Left renal cortex interstitium (tissue), 4 donors: ENCODE measurements around the gene BATF. TPM values are rescaled to one million over a fixed set of nuclear protein-coding genes. Genes with fewer than 3 reads are reported as not detected.

ENCODE experiments used
- DNase-seq, 4 donors: peaks; one replicate each; pipeline ENCODE4 v3.0.0-alpha.2; 2013; ENCODE audit warnings: low read depth in 4 of 4, low spot score in 2 of 4, missing footprints in 1 of 4
- polyA plus RNA-seq, 4 donors: library from polyadenylated mRNA; unstranded; fragments of 120-200 nt; gene quantifications; one replicate each; pipeline ENCODE4 v1.2.1, GENCODE V29; 2013; ENCODE audit not compliant: insufficient read length in 4 of 4

The BATF gene
- polyA plus RNA-seq, 4 donors, result 0.28 to 0.86 (median 0.71) TPM

- DNase-seq, result no peak
These were observed 9.5 kb downstream of the BATF start for GRCh38 chr14:75531660-75532317.

DNA sequence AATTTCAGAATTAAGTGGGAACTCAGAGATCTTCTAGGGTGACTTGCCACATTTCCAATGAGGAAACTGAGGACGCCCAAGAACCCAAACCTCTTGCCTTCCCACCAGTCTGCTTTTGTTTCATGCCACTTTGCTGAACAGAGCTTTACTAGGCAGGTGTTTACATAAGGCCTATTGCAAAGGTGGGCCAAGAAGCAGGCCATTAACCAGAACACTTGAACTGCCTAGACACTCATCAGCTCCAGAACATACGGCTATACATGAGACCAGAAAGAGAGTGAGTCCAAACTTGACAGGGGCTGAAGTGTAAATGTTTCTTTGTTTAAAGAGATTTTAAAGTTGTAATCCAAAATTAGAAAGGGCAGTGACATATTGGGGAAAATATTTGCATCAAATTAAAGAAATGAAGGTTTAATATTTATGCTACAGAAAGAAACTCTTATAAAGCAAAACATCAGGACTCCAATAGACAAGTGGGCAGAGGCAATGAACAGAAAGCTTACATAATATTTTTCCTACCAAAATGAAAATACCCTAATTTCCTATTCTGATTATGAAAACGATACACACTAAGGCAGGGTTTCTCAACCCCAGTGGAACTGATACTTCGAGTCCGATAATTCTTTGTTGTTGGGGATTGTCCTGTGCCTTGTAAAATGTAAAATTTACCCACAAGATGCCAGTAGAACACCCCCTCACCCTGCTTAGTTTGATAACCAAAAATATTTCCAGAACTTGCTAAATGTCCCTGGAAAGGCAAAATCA lies 11.7 kb downstream of the BATF start:
- DNase-seq, result no peak

- no peak for DNase-seq
These were observed 13.1 kb downstream of the BATF start for GRCh38 chr14:75535164-75535898.

- no peak for DNase-seq
These were observed 14.8 kb downstream of the BATF start for GRCh38 chr14:75537071-75537470.

- no peak for DNase-seq
These were observed 16.9 kb downstream of the BATF start for GRCh38 chr14:75539162-75539560.

DNA sequence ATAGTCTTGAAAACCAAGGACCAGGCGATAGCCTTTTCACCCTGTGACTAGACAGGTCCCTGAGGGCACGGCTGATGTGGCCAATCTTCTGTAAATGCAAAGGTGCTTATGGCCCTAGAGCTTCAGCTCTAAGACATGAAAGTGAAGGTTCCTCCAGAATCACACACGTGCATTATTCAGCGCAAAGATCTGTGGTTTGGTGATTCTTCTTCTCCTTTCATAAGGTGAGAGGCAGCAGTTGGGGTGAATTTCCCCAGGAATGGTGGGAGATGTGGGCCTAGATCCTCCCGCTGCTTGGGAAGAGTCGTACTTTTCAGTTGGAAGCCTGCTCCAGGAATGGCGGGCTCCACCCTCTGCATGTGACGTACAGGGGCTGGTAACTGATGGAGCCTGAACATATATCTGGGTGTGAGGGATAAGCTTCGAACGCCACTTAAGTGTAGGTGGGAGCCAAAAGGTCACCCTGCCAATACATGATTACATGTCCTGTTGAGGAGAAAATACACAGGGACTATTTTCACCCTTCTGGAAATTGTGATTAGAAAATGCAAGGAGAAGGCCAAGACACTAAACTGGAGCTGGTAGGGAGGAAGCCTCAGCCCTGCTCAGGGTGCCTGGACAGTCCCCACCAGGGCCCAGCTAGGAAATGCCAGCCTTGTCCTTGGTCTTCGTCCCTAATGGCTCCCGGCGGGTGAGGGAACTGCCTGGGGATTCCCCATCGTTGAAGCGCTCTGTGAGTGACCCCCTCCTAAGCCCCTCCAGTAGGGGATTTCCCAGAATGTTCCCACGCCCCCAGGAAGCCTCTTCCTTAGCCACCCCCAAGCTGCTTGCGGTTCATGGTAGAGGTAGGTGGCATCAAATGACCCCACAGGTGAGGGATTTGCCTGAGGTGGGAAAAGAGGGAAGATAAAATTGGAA lies 17.6 kb downstream of the BATF start:
- DNase-seq, result no peak

- DNase-seq, result no peak
These were observed 18.2 kb downstream of the BATF start for GRCh38 chr14:75540479-75540851.

- DNase-seq, result peak in 1 of 4 donors; percentile 8
These were observed 20.4 kb downstream of the BATF start for GRCh38 chr14:75542588-75543091.

GRCh38 chr14:75543253-75543652 lies 21.0 kb downstream of the BATF start:
- DNase-seq, result no peak

DNA sequence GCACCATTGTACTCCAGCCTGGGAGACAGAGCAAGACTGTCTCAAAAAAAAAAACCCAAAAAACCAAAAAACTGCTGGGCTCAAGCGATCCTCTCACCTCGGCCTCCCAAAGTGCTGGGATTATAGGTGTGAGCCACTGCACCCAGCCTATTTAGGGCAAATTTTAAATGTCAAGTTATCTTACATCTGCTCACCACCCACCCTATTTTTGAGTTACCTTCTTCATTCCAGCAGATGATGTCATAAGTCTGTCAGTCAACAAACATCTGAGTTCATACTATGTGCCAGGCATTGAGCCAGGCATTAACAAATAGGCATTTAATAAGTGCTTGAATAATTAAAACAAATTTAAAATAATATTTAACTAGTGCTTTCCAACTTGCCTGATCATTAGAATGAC lies 21.5 kb downstream of the BATF start:
- no peak for DNase-seq

GRCh38 chr14:75545907-75546306 lies 23.6 kb downstream of the BATF start:
- DNase-seq, result no peak

DNA sequence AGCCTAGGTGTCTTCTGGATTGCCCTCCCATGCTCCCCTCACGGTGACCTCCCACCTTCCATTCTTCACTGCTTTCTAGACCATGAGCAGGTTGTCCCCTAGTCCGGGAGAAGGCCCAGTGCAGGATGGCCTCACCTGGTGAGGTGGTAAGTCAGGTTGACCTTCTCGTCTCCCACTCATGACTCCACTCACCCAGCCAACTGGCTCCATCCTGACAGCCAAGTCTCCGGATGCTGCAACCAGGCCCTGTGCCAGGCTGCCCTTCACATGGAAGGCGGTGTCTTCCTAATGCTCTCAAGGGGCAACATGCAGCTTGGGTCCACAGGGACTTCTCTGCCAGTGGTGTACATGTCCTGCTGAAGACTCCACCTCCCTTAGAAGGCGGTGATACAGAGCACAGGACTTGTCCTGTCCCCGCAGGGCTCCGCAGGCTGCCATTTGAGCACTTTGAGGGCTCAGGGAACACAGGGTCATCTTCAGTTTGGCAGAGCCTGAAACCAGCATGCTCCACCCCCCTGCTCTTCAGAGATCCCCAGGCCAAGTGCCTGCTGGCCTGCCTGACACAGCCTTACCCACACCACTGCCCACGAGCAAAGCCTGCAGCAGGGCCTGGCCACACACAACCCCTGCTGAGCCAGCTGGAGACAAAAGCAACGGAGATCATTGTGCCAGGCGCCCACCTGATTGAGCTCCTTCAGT lies 25.4 kb downstream of the BATF start:
- DNase-seq, result no peak

DNA sequence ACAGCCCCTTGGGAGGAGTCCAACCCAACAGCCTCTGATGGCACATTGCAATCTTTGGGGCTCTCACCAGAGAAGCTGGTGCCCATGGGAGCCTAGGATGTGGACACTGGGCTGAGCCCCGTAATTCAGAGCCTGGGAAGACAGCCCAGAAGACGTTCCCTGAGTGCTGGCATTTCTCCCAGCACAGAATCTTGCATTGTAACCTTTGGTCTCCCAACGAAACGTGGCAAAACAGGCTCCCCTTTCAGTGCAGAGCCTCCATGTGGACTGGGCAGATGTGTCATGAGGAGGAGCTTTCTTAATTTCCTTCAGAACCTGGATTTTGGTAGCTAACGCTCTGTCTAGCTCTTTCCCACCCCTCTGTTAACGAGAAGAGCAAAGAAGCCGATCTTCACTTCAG lies 26.3 kb downstream of the BATF start:
- DNase-seq, result no peak

- DNase-seq, result no peak
These were observed 26.9 kb downstream of the BATF start for GRCh38 chr14:75549169-75549568.

DNA sequence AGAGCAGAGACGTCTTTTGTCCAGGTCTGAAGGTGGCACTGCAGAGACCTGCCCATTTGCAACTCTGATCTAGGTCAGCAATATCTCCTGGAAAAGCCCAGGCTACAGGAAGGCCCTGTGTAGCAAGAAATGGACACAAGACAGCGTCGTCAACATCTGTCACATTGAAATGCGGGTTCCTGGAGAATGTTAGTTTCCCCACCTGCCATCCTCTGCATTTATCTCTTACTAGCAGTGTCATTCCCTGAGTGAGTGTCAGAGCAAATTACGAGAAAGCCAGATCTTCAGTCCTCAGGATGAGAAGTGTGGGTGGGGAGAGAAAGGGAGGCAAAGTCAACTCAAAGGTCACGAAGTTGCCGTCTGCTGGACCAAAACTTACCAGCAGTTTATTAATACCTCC lies 28.8 kb downstream of the BATF start:
- no peak for DNase-seq

DNA sequence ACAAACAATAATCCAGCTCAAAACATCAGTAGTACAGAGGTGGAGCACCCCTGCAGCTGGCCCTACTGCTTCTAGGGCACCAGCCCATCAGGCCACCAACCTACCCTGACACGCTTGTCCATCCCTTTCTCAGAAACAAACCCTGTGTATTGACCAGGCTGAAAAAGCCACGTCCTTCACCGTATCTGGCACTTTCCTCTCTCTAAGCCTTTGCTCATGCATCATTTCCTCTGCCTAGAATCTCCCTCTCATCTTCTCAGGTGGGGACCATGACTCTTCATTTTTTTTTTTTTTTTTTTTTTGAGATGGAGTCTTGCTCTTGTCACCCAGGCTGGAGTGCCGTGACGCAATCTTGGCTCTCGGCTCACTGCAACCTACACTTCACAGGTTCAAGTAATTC lies 30.9 kb downstream of the BATF start:
- no peak for DNase-seq

- no peak for DNase-seq
These were observed 31.6 kb downstream of the BATF start for GRCh38 chr14:75553761-75554364.

DNA sequence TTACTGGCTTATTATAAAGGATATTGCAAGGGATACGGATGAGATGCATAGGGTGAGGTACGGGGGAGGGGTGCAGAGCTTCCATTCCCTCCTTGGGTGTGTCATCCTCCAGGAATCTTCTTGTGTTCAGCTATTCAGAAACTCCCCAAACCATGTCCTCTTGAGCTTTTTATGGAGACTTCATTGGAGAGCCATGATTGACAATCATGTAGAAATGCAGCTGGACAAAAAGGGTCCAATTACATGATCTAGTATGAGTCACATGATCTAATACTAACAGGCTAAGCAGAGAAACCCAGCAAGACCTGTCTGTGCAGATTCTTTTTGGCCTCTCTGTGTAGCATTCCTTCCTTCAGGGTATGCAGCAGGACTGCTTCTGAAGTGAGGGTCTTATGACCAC lies 32.2 kb downstream of the BATF start:
- no peak for DNase-seq

DNA sequence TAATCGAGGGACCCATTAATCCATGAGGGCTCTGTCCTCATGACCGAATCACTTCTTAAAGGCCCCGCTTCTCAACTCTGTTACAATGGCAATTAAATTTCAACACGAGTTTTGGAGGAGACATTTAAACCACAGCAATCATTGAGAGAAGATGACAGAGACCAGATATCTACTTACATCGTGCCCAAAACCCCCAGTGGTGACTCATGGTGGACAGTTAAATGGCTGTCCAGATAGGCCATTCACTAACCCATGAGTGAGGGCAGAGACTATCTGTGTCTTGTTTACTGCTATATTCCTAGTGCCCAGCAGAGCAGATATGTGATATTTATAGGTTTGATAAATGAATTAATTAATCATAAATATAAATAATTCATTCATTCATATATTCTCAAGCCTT lies 36.2 kb downstream of the BATF start:
- DNase-seq, result no peak
